NT2/D1 (cell line): ENCODE measurements around the gene APRT.

ENCODE experiments used
- SUZ12 ChIP-seq: IDR thresholded peaks from 2 replicates; pipeline ENCODE4 v1.6.1; 2011; ENCODE audit not compliant: insufficient read length, insufficient read depth; ENCODE audit errors: extremely low read depth
- YY1 ChIP-seq: IDR thresholded peaks from 2 replicates; pipeline ENCODE4 v1.6.1; 2011; ENCODE audit not compliant: insufficient read length, insufficient read depth
- ZNF274 ChIP-seq: IDR thresholded peaks from 2 replicates; pipeline ENCODE4 v1.6.1; 2011; ENCODE audit warnings: mild to moderate bottlenecking, low read depth, low read length

DNA sequence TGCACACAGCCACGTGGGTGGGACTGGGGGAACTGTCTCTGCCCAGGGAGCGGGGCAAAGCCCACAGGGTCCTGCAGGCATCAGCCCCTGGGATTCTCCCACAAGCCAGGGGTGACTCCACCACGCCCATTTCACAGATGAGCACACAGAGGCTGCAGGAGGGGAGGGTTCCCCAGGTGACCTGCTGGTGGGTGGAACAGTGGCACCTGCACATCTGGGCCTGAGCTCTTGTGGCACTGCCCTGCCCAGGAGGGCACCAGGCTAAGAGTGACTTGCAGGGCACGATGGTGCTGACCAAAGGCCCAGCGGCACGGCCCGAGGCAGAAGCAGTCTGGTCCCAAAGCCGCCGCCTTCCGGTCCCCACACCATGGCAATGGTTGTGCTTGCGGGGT, 50.6 kb downstream of the APRT start:
- TF ChIP-seq YY1 = no peak
- TF ChIP-seq ZNF274 = no peak
- no peak for TF ChIP-seq SUZ12
